Esophagus squamous epithelium (tissue), 4 donors: ENCODE measurements around the gene AUTS2.

ENCODE experiments used
- POLR2A ChIP-seq, 4 donors: fragments of 450-650 bp; IDR thresholded peaks; one replicate each; pipeline ENCODE4 v1.6.1; 2017; ENCODE audit warnings: antibody characterized with exemption in 4 of 4, mild to moderate bottlenecking in 4 of 4, moderate library complexity in 3 of 4
- TF ChIP-seq, protein P1 (sequence below), 6 experiments: fragments of 450-650 bp in 4 of 6; fragments of 200-600 bp in 2 of 6; sonication (generic) in 2 of 6; IDR thresholded peaks; one replicate each; pipeline ENCODE4 v1.5.1; 2016 to 2019; ENCODE audit warnings: antibody characterized with exemption in 6 of 6, mild to moderate bottlenecking in 4 of 6, moderate library complexity in 4 of 6

- no peak for TF ChIP-seq POLR2A (IDR thresholded peaks at IDR 0.05)
- TF ChIP-seq, protein P1, sequence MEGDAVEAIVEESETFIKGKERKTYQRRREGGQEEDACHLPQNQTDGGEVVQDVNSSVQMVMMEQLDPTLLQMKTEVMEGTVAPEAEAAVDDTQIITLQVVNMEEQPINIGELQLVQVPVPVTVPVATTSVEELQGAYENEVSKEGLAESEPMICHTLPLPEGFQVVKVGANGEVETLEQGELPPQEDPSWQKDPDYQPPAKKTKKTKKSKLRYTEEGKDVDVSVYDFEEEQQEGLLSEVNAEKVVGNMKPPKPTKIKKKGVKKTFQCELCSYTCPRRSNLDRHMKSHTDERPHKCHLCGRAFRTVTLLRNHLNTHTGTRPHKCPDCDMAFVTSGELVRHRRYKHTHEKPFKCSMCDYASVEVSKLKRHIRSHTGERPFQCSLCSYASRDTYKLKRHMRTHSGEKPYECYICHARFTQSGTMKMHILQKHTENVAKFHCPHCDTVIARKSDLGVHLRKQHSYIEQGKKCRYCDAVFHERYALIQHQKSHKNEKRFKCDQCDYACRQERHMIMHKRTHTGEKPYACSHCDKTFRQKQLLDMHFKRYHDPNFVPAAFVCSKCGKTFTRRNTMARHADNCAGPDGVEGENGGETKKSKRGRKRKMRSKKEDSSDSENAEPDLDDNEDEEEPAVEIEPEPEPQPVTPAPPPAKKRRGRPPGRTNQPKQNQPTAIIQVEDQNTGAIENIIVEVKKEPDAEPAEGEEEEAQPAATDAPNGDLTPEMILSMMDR (IDR thresholded peaks at IDR 0.05), result no peak
Measured at GRCh38 chr7:70838292-70838907, 1240.1 kb downstream of the AUTS2 start.
